ENCODE measurements around the gene CEACAM7.

The CEACAM7 gene

DNA sequence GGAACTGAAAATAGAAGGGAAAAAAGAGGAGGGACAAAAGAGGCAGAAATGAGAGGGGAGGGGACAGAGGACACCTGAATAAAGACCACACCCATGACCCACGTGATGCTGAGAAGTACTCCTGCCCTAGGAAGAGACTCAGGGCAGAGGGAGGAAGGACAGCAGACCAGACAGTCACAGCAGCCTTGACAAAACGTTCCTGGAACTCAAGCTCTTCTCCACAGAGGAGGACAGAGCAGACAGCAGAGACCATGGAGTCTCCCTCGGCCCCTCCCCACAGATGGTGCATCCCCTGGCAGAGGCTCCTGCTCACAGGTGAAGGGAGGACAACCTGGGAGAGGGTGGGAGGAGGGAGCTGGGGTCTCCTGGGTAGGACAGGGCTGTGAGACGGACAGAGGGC lies 20.4 kb upstream of the CEACAM7 start, which contains the start of gene CEACAM5:
Gene CEACAM5 (plus strand): TSS at position 146 of the 400 bp plus-strand sequence. CDS start 106 bp downstream, at position 252.
- Histone ChIP-seq H3K27me3 (replicated peaks; ENCODE audit: control insufficient read depth, insufficient read depth, low read length) (peaks cover 56% of the 10 kb centered on the region), H3K4me3 (ENCODE audit: low read length) (no peak within 1 kb of the TSS), H3K36me3 (ENCODE audit: control insufficient read depth, insufficient read depth, low read length, severe bottlenecking) (no peaks in the 10 kb centered on the region), H3K4me1 (ENCODE audit: control insufficient read depth, insufficient read depth, low read length) (no peaks in the 10 kb centered on the region), H3K9me3 (ENCODE audit: control insufficient read depth, low read length) (no peaks in the 10 kb centered on the region), H3K9ac (ENCODE audit: low read length) (no peak within 1 kb of the TSS)
- DNase-seq (ENCODE audit: low read depth) = no peak

DNA sequence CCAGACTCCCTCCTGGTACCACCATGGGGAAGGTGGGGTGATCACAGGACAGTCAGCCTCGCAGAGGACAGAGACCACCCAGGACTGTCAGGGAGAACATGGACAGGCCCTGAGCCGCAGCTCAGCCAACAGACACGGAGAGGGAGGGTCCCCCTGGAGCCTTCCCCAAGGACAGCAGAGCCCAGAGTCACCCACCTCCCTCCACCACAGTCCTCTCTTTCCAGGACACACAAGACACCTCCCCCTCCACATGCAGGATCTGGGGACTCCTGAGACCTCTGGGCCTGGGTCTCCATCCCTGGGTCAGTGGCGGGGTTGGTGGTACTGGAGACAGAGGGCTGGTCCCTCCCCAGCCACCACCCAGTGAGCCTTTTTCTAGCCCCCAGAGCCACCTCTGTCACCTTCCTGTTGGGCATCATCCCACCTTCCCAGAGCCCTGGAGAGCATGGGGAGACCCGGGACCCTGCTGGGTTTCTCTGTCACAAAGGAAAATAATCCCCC lies 19.9 kb upstream of the CEACAM7 start:
- no peak for DNase-seq (ENCODE audit: low read depth)
- no peak overlapping the region for H3K9ac ChIP-seq (ENCODE audit: low read length)
- H3K36me3 ChIP-seq (ENCODE audit: control insufficient read depth, insufficient read depth, low read length, severe bottlenecking) = no peaks in the 10 kb centered on the region
- H3K27me3 ChIP-seq (replicated peaks; ENCODE audit: control insufficient read depth, insufficient read depth, low read length) = peaks cover 56% of the 10 kb centered on the region
- no peaks in the 10 kb centered on the region for H3K4me1 ChIP-seq (ENCODE audit: control insufficient read depth, insufficient read depth, low read length)
- H3K4me3 ChIP-seq (ENCODE audit: low read length) = no peak overlapping the region
- no peaks in the 10 kb centered on the region for H3K9me3 ChIP-seq (ENCODE audit: control insufficient read depth, low read length)

DNA sequence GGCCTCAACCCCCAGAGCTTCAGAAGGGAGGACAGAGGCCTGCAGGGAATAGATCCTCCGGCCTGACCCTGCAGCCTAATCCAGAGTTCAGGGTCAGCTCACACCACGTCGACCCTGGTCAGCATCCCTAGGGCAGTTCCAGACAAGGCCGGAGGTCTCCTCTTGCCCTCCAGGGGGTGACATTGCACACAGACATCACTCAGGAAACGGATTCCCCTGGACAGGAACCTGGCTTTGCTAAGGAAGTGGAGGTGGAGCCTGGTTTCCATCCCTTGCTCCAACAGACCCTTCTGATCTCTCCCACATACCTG lies 19.4 kb upstream of the CEACAM7 start:
- H3K9ac ChIP-seq (ENCODE audit: low read length) = no peak overlapping the region
- DNase-seq (ENCODE audit: low read depth) = no peak
- no peak overlapping the region for H3K4me3 ChIP-seq (ENCODE audit: low read length)

DNA sequence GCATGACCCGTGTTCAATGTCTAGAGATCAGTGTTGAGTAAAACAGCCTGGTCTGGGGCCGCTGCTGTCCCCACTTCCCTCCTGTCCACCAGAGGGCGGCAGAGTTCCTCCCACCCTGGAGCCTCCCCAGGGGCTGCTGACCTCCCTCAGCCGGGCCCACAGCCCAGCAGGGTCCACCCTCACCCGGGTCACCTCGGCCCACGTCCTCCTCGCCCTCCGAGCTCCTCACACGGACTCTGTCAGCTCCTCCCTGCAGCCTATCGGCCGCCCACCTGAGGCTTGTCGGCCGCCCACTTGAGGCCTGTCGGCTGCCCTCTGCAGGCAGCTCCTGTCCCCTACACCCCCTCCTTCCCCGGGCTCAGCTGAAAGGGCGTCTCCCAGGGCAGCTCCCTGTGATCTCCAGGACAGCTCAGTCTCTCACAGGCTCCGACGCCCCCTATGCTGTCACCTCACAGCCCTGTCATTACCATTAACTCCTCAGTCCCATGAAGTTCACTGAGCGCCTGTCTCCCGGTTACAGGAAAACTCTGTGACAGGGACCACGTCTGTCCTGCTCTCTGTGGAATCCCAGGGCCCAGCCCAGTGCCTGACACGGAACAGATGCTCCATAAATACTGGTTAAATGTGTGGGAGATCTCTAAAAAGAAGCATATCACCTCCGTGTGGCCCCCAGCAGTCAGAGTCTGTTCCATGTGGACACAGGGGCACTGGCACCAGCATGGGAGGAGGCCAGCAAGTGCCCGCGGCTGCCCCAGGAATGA lies 18.9 kb upstream of the CEACAM7 start:
- Histone ChIP-seq H3K4me1 (ENCODE audit: control insufficient read depth, insufficient read depth, low read length) (peaks cover 6% of the 10 kb centered on the region), H3K9ac (ENCODE audit: low read length) (no peak overlapping the region), H3K4me3 (ENCODE audit: low read length) (no peak overlapping the region), H3K36me3 (ENCODE audit: control insufficient read depth, insufficient read depth, low read length, severe bottlenecking) (no peaks in the 10 kb centered on the region), H3K27me3 (replicated peaks; ENCODE audit: control insufficient read depth, insufficient read depth, low read length) (peaks cover 55% of the 10 kb centered on the region), H3K9me3 (ENCODE audit: control insufficient read depth, low read length) (no peaks in the 10 kb centered on the region)
- no peak for DNase-seq (ENCODE audit: low read depth)

More for the DNA sequence above, 19.4 kb upstream of the CEACAM7 start:
- H3K36me3 ChIP-seq (ENCODE audit: control insufficient read depth, insufficient read depth, low read length, severe bottlenecking) = no peaks in the 10 kb centered on the region
- no peaks in the 10 kb centered on the region for H3K9me3 ChIP-seq (ENCODE audit: control insufficient read depth, low read length)
- H3K4me1 ChIP-seq (ENCODE audit: control insufficient read depth, insufficient read depth, low read length) = peaks cover under 1% of the 10 kb centered on the region
- peaks cover 56% of the 10 kb centered on the region for H3K27me3 ChIP-seq (replicated peaks; ENCODE audit: control insufficient read depth, insufficient read depth, low read length)

DNA sequence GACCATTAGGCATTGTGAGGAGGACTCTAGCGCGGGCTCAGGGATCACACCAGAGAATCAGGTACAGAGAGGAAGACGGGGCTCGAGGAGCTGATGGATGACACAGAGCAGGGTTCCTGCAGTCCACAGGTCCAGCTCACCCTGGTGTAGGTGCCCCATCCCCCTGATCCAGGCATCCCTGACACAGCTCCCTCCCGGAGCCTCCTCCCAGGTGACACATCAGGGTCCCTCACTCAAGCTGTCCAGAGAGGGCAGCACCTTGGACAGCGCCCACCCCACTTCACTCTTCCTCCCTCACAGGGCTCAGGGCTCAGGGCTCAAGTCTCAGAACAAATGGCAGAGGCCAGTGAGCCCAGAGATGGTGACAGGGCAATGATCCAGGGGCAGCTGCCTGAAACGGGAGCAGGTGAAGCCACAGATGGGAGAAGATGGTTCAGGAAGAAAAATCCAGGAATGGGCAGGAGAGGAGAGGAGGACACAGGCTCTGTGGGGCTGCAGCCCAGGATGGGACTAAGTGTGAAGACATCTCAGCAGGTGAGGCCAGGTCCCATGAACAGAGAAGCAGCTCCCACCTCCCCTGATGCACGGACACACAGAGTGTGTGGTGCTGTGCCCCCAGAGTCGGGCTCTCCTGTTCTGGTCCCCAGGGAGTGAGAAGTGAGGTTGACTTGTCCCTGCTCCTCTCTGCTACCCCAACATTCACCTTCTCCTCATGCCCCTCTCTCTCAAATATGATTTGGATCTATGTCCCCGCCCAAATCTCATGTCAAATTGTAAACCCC lies 17.5 kb upstream of the CEACAM7 start:
- Histone ChIP-seq H3K4me3 (ENCODE audit: low read length) (no peak overlapping the region), H3K36me3 (ENCODE audit: control insufficient read depth, insufficient read depth, low read length, severe bottlenecking) (no peaks in the 10 kb centered on the region), H3K9ac (ENCODE audit: low read length) (no peak overlapping the region), H3K9me3 (ENCODE audit: control insufficient read depth, low read length) (no peaks in the 10 kb centered on the region), H3K4me1 (ENCODE audit: control insufficient read depth, insufficient read depth, low read length) (peaks cover 10% of the 10 kb centered on the region), H3K27me3 (replicated peaks; ENCODE audit: control insufficient read depth, insufficient read depth, low read length) (peaks cover 43% of the 10 kb centered on the region)
- peak; percentile 27 for DNase-seq (ENCODE audit: low read depth)

DNA sequence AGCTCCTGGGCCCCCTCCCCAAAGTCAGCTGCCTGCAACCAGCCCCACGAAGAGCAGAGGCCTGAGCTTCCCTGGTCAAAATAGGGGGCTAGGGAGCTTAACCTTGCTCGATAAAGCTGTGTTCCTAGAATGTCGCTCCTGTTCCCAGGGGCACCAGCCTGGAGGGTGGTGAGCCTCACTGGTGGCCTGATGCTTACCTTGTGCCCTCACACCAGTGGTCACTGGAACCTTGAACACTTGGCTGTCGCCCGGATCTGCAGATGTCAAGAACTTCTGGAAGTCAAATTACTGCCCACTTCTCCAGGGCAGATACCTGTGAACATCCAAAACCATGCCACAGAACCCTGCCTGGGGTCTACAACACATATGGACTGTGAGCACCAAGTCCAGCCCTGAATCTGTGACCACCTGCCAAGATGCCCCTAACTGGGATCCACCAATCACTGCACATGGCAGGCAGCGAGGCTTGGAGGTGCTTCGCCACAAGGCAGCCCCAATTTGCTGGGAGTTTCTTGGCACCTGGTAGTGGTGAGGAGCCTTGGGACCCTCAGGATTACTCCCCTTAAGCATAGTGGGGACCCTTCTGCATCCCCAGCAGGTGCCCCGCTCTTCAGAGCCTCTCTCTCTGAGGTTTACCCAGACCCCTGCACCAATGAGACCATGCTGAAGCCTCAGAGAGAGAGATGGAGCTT lies 15.7 kb upstream of the CEACAM7 start:
- H3K27me3 ChIP-seq (replicated peaks; ENCODE audit: control insufficient read depth, insufficient read depth, low read length) = peaks cover 39% of the 10 kb centered on the region
- DNase-seq (ENCODE audit: low read depth) = no peak
- peaks cover 10% of the 10 kb centered on the region for H3K4me1 ChIP-seq (ENCODE audit: control insufficient read depth, insufficient read depth, low read length)
- H3K9me3 ChIP-seq (ENCODE audit: control insufficient read depth, low read length) = no peaks in the 10 kb centered on the region
- H3K9ac ChIP-seq (ENCODE audit: low read length) = no peak overlapping the region
- H3K4me3 ChIP-seq (ENCODE audit: low read length) = no peak overlapping the region
- H3K36me3 ChIP-seq (ENCODE audit: control insufficient read depth, insufficient read depth, low read length, severe bottlenecking) = no peaks in the 10 kb centered on the region

DNA sequence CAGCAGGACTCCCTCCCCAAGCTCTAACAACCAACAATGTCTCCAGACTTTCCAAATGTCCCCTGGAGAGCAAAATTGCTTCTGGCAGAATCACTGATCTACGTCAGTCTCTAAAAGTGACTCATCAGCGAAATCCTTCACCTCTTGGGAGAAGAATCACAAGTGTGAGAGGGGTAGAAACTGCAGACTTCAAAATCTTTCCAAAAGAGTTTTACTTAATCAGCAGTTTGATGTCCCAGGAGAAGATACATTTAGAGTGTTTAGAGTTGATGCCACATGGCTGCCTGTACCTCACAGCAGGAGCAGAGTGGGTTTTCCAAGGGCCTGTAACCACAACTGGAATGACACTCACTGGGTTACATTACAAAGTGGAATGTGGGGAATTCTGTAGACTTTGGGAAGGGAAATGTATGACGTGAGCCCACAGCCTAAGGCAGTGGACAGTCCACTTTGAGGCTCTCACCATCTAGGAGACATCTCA lies 14.1 kb upstream of the CEACAM7 start:
- Histone ChIP-seq H3K36me3 (ENCODE audit: control insufficient read depth, insufficient read depth, low read length, severe bottlenecking) (no peaks in the 10 kb centered on the region), H3K9me3 (ENCODE audit: control insufficient read depth, low read length) (no peaks in the 10 kb centered on the region), H3K4me3 (ENCODE audit: low read length) (no peak overlapping the region), H3K9ac (ENCODE audit: low read length) (no peak overlapping the region), H3K27me3 (replicated peaks; ENCODE audit: control insufficient read depth, insufficient read depth, low read length) (peaks cover 25% of the 10 kb centered on the region), H3K4me1 (ENCODE audit: control insufficient read depth, insufficient read depth, low read length) (peaks cover 10% of the 10 kb centered on the region)
- DNase-seq (ENCODE audit: low read depth) = peak; percentile 2

DNA sequence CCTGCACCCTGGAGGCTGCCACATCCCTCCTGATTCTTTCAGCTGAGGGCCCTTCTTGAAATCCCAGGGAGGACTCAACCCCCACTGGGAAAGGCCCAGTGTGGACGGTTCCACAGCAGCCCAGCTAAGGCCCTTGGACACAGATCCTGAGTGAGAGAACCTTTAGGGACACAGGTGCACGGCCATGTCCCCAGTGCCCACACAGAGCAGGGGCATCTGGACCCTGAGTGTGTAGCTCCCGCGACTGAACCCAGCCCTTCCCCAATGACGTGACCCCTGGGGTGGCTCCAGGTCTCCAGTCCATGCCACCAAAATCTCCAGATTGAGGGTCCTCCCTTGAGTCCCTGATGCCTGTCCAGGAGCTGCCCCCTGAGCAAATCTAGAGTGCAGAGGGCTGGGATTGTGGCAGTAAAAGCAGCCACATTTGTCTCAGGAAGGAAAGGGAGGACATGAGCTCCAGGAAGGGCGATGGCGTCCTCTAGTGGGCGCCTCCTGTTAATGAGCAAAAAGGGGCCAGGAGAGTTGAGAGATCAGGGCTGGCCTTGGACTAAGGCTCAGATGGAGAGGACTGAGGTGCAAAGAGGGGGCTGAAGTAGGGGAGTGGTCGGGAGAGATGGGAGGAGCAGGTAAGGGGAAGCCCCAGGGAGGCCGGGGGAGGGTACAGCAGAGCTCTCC lies 13.5 kb upstream of the CEACAM7 start:
- Histone ChIP-seq H3K36me3 (ENCODE audit: control insufficient read depth, insufficient read depth, low read length, severe bottlenecking) (no peaks in the 10 kb centered on the region), H3K9me3 (ENCODE audit: control insufficient read depth, low read length) (no peaks in the 10 kb centered on the region), H3K4me1 (ENCODE audit: control insufficient read depth, insufficient read depth, low read length) (peaks cover 10% of the 10 kb centered on the region), H3K4me3 (ENCODE audit: low read length) (no peak overlapping the region), H3K27me3 (replicated peaks; ENCODE audit: control insufficient read depth, insufficient read depth, low read length) (peaks cover 22% of the 10 kb centered on the region), H3K9ac (ENCODE audit: low read length) (no peak overlapping the region)
- no peak for DNase-seq (ENCODE audit: low read depth)

DNA sequence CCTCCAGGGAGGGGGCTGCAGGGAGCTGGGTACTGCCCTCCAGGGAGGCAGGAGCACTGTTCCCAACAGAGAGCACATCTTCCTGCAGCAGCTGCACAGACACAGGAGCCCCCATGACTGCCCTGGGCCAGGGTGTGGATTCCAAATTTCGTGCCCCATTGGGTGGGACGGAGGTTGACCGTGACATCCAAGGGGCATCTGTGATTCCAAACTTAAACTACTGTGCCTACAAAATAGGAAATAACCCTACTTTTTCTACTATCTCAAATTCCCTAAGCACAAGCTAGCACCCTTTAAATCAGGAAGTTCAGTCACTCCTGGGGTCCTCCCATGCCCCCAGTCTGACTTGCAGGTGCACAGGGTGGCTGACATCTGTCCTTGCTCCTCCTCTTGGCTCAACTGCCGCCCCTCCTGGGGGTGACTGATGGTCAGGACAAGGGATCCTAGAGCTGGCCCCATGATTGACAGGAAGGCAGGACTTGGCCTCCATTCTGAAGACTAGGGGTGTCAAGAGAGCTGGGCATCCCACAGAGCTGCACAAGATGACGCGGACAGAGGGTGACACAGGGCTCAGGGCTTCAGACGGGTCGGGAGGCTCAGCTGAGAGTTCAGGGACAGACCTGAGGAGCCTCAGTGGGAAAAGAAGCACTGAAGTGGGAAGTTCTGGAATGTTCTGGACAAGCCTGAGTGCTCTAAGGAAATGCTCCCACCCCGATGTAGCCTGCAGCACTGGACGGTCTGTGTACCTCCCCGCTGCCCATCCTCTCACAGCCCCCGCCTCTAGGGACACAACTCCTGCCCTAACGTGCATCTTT lies 12.5 kb upstream of the CEACAM7 start:
- Histone ChIP-seq H3K9me3 (ENCODE audit: control insufficient read depth, low read length) (no peaks in the 10 kb centered on the region), H3K9ac (ENCODE audit: low read length) (no peak overlapping the region), H3K4me3 (ENCODE audit: low read length) (no peak overlapping the region), H3K36me3 (ENCODE audit: control insufficient read depth, insufficient read depth, low read length, severe bottlenecking) (no peaks in the 10 kb centered on the region), H3K27me3 (replicated peaks; ENCODE audit: control insufficient read depth, insufficient read depth, low read length) (peaks cover 15% of the 10 kb centered on the region), H3K4me1 (ENCODE audit: control insufficient read depth, insufficient read depth, low read length) (peaks cover 10% of the 10 kb centered on the region)
- no peak for DNase-seq (ENCODE audit: low read depth)

DNA sequence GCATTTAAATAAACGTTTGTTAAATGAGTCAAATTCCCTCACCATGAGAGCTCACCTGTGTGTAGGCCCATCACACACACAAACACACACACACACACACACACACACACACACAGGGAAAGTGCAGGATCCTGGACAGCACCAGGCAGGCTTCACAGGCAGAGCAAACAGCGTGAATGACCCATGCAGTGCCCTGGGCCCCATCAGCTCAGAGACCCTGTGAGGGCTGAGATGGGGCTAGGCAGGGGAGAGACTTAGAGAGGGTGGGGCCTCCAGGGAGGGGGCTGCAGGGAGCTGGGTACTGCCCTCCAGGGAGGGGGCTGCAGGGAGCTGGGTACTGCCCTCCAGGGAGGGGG lies 11.9 kb upstream of the CEACAM7 start:
- no peak overlapping the region for H3K4me3 ChIP-seq (ENCODE audit: low read length)
- H3K36me3 ChIP-seq (ENCODE audit: control insufficient read depth, insufficient read depth, low read length, severe bottlenecking) = no peaks in the 10 kb centered on the region
- no peak overlapping the region for H3K9ac ChIP-seq (ENCODE audit: low read length)
- peaks cover 10% of the 10 kb centered on the region for H3K4me1 ChIP-seq (ENCODE audit: control insufficient read depth, insufficient read depth, low read length)
- no peaks in the 10 kb centered on the region for H3K9me3 ChIP-seq (ENCODE audit: control insufficient read depth, low read length)
- peaks cover 13% of the 10 kb centered on the region for H3K27me3 ChIP-seq (replicated peaks; ENCODE audit: control insufficient read depth, insufficient read depth, low read length)
- no peak for DNase-seq (ENCODE audit: low read depth)
